Hepatocyte (in vitro differentiated cells): ENCODE measurements around the gene KCP. TPM values are rescaled to one million over a fixed set of nuclear protein-coding genes. Genes with fewer than 3 reads are reported as not detected.

Source experiments
- DNase-seq: peaks from one replicate; pipeline ENCODE4 v3.0.0-alpha.2; 2016; ENCODE audit warnings: low spot score
- H2AFZ ChIP-seq: fragments of 200-600 bp; sonication (generic); 2 replicates; pipeline ENCODE4 v1.6.0; 2016; ENCODE audit warnings: antibody characterized with exemption, mild to moderate bottlenecking
- H3K27ac ChIP-seq: fragments of 200-600 bp; sonication (generic); 2 replicates; pipeline ENCODE4 v1.5.1; 2016; ENCODE audit warnings: mild to moderate bottlenecking
- H3K27me3 ChIP-seq: fragments of 200-600 bp; sonication (generic); 2 replicates; pipeline ENCODE4 v1.6.1; 2016
- H3K36me3 ChIP-seq: fragments of 200-600 bp; sonication (generic); replicated peaks from 2 replicates; pipeline ENCODE4 v1.5.1; 2016; ENCODE audit warnings: low read depth; ENCODE audit not compliant: insufficient read depth
- H3K4me1 ChIP-seq: fragments of 200-600 bp; sonication (generic); 2 replicates; pipeline ENCODE4 v1.5.1; 2016; ENCODE audit warnings: mild to moderate bottlenecking, moderate library complexity; ENCODE audit not compliant: insufficient read depth
- H3K4me2 ChIP-seq: fragments of 200-600 bp; sonication (generic); 2 replicates; pipeline ENCODE4 v1.6.0; 2016
- H3K4me3 ChIP-seq: fragments of 200-600 bp; sonication (generic); 2 replicates; pipeline ENCODE4 v1.5.1; 2016; ENCODE audit warnings: mild to moderate bottlenecking
- H3K79me2 ChIP-seq: fragments of 200-600 bp; sonication (generic); 2 replicates; pipeline ENCODE4 v1.6.0; 2017; ENCODE audit warnings: mild to moderate bottlenecking
- H3K9me2 ChIP-seq: fragments of 200-600 bp; sonication (generic); replicated peaks from 2 replicates; pipeline ENCODE4 v1.6.0; 2017; ENCODE audit warnings: mild to moderate bottlenecking; ENCODE audit not compliant: insufficient read depth
- H3K9me3 ChIP-seq: fragments of 200-600 bp; sonication (generic); 2 replicates; pipeline ENCODE4 v1.5.1; 2016; ENCODE audit warnings: low read depth, mild to moderate bottlenecking
- H4K20me1 ChIP-seq: fragments of 200-600 bp; sonication (generic); 2 replicates; pipeline ENCODE4 v1.6.0; 2016; ENCODE audit warnings: mild to moderate bottlenecking; ENCODE audit not compliant: insufficient read depth, poor library complexity, severe bottlenecking
- CTCF ChIP-seq: fragments of 200-600 bp; sonication (generic); IDR thresholded peaks from 2 replicates; pipeline ENCODE4 v1.5.1; 2016; ENCODE audit warnings: antibody characterized with exemption, mild to moderate bottlenecking; ENCODE audit not compliant: poor library complexity
- EZH2 ChIP-seq: fragments of 200-600 bp; sonication (generic); IDR thresholded peaks from 2 replicates; pipeline ENCODE4 v1.6.1; 2016; ENCODE audit warnings: antibody characterized with exemption, mild to moderate bottlenecking, borderline replicate concordance
- EZH2phosphoT487 ChIP-seq: fragments of 200-600 bp; sonication (generic); IDR thresholded peaks from one replicate; pipeline ENCODE4 v1.6.1; 2018; ENCODE audit warnings: antibody characterized with exemption, mild to moderate bottlenecking, low read depth, moderate library complexity; ENCODE audit not compliant: unreplicated experiment, severe bottlenecking
- WGBS: methylation state at CpG from one replicate; pipeline ENCODE4 v1.1.6; 2016; ENCODE audit warnings: low lambda C conversion rate; ENCODE audit errors: missing lambda C conversion rate; 5-methylcytosine and 5-hydroxymethylcytosine counted together
- polyA plus RNA-seq: library from polyadenylated mRNA; unstranded; fragments of >200 nt; fragmentation: Nextera tagmentation; extraction: Ambion mirVana; gene quantifications from 2 replicates; pipeline ENCODE4 v1.2.1, GENCODE V29; 2016
- total RNA-seq: library from RNA; depleted of rRNA; stranded (reverse); fragments of >200 nt; gene quantifications from 2 replicates; pipeline ENCODE4 v1.2.3, GENCODE V29; 2014

The KCP gene
- total and polyA plus RNA-seq, 2 experiments from 2014 or later, result 0.40 to 2.4 TPM

GRCh38 chr7:128886391-128887168, 23.9 kb downstream of the KCP start:
- Histone ChIP-seq H3K79me2 (no peaks in the 10 kb centered on the region), H3K4me3 (no peak overlapping the region), H4K20me1 (no peaks in the 10 kb centered on the region), H3K27me3 (peaks cover 5% of the 10 kb centered on the region), H2AFZ (no peak overlapping the region), H3K9me2 (no peaks in the 10 kb centered on the region), H3K4me2 (no peak overlapping the region), H3K9me3 (no peaks in the 10 kb centered on the region), H3K27ac (no peak overlapping the region), H3K4me1 (no peaks in the 10 kb centered on the region), H3K36me3 (no peaks in the 10 kb centered on the region)
- TF ChIP-seq EZH2 (no peak), CTCF (no peak), EZH2phosphoT487 (no peak)
- 79% methylated on average over 10 of the region's 14 CpGs for WGBS
- no peak for DNase-seq

- no peaks in the 10 kb centered on the region for H3K4me1 ChIP-seq
- no peak overlapping the region for H3K27ac ChIP-seq
- WGBS, result 98% methylated on average over 10 of the region's 10 CpGs
- H3K4me3 ChIP-seq, result no peak overlapping the region
- no peak overlapping the region for H3K4me2 ChIP-seq
- H3K9me3 ChIP-seq, result no peaks in the 10 kb centered on the region
- no peaks in the 10 kb centered on the region for H3K79me2 ChIP-seq
- no peak for DNase-seq
- no peaks in the 10 kb centered on the region for H4K20me1 ChIP-seq
- H2AFZ ChIP-seq, result no peak overlapping the region
- no peak for TF ChIP-seq CTCF
- no peak for TF ChIP-seq EZH2
- no peak for TF ChIP-seq EZH2phosphoT487
- H3K36me3 ChIP-seq, result no peaks in the 10 kb centered on the region
- H3K9me2 ChIP-seq, result no peaks in the 10 kb centered on the region
- H3K27me3 ChIP-seq, result no peaks in the 10 kb centered on the region
These were observed 24.9 kb downstream of the KCP start for GRCh38 chr7:128885370-128886187.

- Histone ChIP-seq H3K4me3 (no peak overlapping the region), H2AFZ (no peak overlapping the region), H3K4me1 (no peaks in the 10 kb centered on the region), H3K79me2 (no peaks in the 10 kb centered on the region), H4K20me1 (no peaks in the 10 kb centered on the region), H3K9me3 (no peaks in the 10 kb centered on the region), H3K27ac (no peak overlapping the region), H3K36me3 (no peaks in the 10 kb centered on the region), H3K9me2 (no peaks in the 10 kb centered on the region), H3K27me3 (no peaks in the 10 kb centered on the region), H3K4me2 (no peak overlapping the region)
- no peak for TF ChIP-seq EZH2
- no peak for DNase-seq
- whole genome bisulfite sequencing, result 89% methylated on average over 26 of the region's 26 CpGs
These were observed 25.7 kb downstream of the KCP start for GRCh38 chr7:128884561-128885369.
